PC-3 (cell line): ENCODE results near the gene ADAM19.

Experiments
- EZH2 ChIP-seq: fragments of 300-600 bp; sonication (generic); IDR thresholded peaks from one replicate; pipeline ENCODE4 v1.6.1; 2017; ENCODE audit warnings: antibody characterized with exemption, mild to moderate bottlenecking, low read length; ENCODE audit not compliant: unreplicated experiment
- EZH2phosphoT487 ChIP-seq: fragments of 300-600 bp; sonication (generic); IDR thresholded peaks from 2 replicates; pipeline ENCODE4 v1.6.1; 2018; ENCODE audit warnings: mild to moderate bottlenecking, antibody characterized with exemption, low read length, borderline replicate concordance
- TF ChIP-seq, protein P1 (sequence below): fragments of 300-600 bp; sonication (generic); conservative IDR thresholded peaks from 2 replicates; pipeline ENCODE4 v1.5.1; 2017; ENCODE audit warnings: antibody characterized with exemption, low read depth, mild to moderate bottlenecking, low read length

DNA sequence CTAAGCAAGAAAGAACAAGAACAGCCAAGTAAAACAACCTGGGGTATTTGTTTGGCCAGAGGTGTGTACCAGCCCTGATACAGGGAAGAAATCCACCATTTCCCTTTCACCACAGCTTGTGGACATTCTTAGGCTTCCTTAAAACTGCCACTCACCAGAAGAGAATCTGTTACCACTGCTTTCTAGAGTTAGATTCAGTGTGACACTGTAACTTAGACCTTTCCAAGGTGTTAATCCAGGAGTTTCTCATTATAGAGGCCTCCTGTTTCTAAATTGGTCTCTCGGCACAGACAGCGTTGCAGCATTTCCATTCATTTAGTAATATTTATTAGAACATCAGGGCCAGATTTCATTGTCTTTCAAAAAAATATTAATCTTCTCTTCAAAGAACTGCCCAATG, 60.6 kb downstream of the ADAM19 start:
- TF ChIP-seq, protein P1, sequence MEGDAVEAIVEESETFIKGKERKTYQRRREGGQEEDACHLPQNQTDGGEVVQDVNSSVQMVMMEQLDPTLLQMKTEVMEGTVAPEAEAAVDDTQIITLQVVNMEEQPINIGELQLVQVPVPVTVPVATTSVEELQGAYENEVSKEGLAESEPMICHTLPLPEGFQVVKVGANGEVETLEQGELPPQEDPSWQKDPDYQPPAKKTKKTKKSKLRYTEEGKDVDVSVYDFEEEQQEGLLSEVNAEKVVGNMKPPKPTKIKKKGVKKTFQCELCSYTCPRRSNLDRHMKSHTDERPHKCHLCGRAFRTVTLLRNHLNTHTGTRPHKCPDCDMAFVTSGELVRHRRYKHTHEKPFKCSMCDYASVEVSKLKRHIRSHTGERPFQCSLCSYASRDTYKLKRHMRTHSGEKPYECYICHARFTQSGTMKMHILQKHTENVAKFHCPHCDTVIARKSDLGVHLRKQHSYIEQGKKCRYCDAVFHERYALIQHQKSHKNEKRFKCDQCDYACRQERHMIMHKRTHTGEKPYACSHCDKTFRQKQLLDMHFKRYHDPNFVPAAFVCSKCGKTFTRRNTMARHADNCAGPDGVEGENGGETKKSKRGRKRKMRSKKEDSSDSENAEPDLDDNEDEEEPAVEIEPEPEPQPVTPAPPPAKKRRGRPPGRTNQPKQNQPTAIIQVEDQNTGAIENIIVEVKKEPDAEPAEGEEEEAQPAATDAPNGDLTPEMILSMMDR: no peak
- no peak for TF ChIP-seq EZH2phosphoT487
- TF ChIP-seq EZH2: no peak
